NCI-H524 (cell line): Measurements from ENCODE around the gene GHDC.
"Not testable (repeated sequence)": the region's sequence is repeated elsewhere in the genome, so short reads cannot be mapped to it uniquely, and the experiment has no call there.

Experiments used
- DNase-seq, 2 experiments: peaks; one replicate each; lab custom pipeline; 2025; lab: John Stamatoyannopoulos, UW

The GHDC gene

GRCh38 chr17:42155614-42156045, 38.7 kb downstream of the GHDC start:
- DNase-seq, result no peak

- DNase-seq, result no peak
These were observed 40.2 kb downstream of the GHDC start for GRCh38 chr17:42153919-42154742.

GRCh38 chr17:42146911-42147607, 47.2 kb downstream of the GHDC start:
- DNase-seq, result no peak

GRCh38 chr17:42143138-42143537, 51.2 kb downstream of the GHDC start:
- not testable (repeated sequence) for DNase-seq

GRCh38 chr17:42142371-42142896, 51.9 kb downstream of the GHDC start:
- no peak for DNase-seq

- no peak for DNase-seq
These were observed 52.9 kb downstream of the GHDC start for GRCh38 chr17:42141382-42141781.

- not testable (repeated sequence) for DNase-seq
These were observed 53.6 kb downstream of the GHDC start for GRCh38 chr17:42140690-42141089.
